HG02943 (cell line): ENCODE results near the gene CLPTM1L.

ENCODE experiments used
- ATAC-seq: cut with Tn5 transposase; IDR thresholded peaks from one replicate; pipeline ENCODE4 v1.9.1; 2021; ENCODE audit warnings: mild to moderate bottlenecking, low read depth, moderate library complexity; ENCODE audit not compliant: unreplicated experiment

Gene CLPTM1L

GRCh38 chr5:1344975-1345838, at the start of gene CLPTM1L:
CLPTM1L (minus strand) TSS chr5:1345099; CDS start chr5:1344841, 258 bp downstream.
- peak; percentile 70 for ATAC-seq

- ATAC-seq = no peak
Observed at GRCh38 chr5:1393571-1394501, 48.9 kb upstream of the CLPTM1L start.

- no peak for ATAC-seq
Observed at GRCh38 chr5:1392801-1393565, 48.1 kb upstream of the CLPTM1L start.

GRCh38 chr5:1392261-1392660, 47.4 kb upstream of the CLPTM1L start:
- no peak for ATAC-seq

- ATAC-seq = no peak
Observed at GRCh38 chr5:1391691-1392090, 46.8 kb upstream of the CLPTM1L start.

- no peak for ATAC-seq
Observed at GRCh38 chr5:1390861-1391600, 46.1 kb upstream of the CLPTM1L start.

- ATAC-seq = no peak
Observed at GRCh38 chr5:1390333-1390732, 45.4 kb upstream of the CLPTM1L start.

GRCh38 chr5:1388383-1388967, 43.6 kb upstream of the CLPTM1L start:
- ATAC-seq = no peak

GRCh38 chr5:1387876-1388275, 43.0 kb upstream of the CLPTM1L start:
- no peak for ATAC-seq

GRCh38 chr5:1387059-1387755, 42.3 kb upstream of the CLPTM1L start:
- ATAC-seq = no peak

GRCh38 chr5:1386274-1386717, 41.4 kb upstream of the CLPTM1L start:
- peak; percentile 43 for ATAC-seq

GRCh38 chr5:1385395-1386273, 40.7 kb upstream of the CLPTM1L start:
- peak; percentile 84 for ATAC-seq

GRCh38 chr5:1384521-1384920, 39.6 kb upstream of the CLPTM1L start:
- ATAC-seq = no peak

GRCh38 chr5:1383886-1384401, 39.0 kb upstream of the CLPTM1L start:
- ATAC-seq = no peak

- ATAC-seq = no peak
Observed at GRCh38 chr5:1383344-1383743, 38.4 kb upstream of the CLPTM1L start.

- no peak for ATAC-seq
Observed at GRCh38 chr5:1382248-1382700, 37.4 kb upstream of the CLPTM1L start.
